C1 segment of cervical spinal cord (tissue), 14 donors: ENCODE results near the gene MAP3K21.

ENCODE experiments used
- DNase-seq, 14 donors: peaks; one replicate each; lab custom pipeline; 2025; lab: John Stamatoyannopoulos, UW

The MAP3K21 gene

DNA sequence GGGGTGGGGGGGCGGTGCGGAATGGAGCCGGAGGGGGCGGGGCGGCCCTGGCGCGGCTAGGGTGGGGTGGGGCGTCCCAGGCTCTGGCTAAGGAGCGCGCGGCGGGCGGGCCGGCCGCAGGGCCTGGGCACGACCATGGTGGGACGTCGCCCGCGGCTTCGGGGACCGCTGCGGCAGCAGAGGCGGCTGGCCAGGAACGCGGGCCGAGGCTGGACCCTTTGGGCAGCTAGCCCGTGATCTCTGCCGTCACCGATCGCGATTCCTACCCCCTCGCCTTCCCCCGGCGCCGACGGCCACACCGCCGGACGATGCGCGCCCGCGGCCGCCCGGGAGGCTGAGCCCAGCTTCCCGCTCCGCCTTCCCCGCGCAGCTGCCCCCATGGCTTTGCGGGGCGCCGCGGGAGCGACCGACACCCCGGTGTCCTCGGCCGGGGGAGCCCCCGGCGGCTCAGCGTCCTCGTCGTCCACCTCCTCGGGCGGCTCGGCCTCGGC, at the start of gene MAP3K21:
TSS of gene MAP3K21 (plus strand) at position 74 of the 491 bp plus-strand sequence. CDS start at position 379, 305 bp downstream.
- peak in 2 of 14 donors; percentile 47 to 65 for DNase-seq

DNA sequence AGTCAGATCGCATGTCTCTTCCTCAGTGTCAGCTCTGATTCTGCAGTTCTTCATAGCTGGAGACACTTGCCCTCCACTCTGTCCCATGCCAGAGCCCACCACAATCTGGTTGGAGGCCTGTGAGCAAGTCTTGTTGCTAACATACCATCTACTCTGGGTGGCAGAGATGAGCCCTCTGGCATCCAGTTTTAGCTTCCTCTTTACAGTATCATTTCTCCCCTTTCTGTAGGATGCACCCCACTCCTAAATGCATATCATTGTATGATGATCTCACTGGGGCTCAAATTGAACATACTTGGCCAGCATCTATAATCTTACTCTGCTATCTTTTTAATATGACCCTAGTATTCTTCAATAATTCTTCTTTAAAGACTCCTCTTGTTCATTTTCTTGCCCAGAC, 48.9 kb upstream of the MAP3K21 start:
- DNase-seq: no peak

DNA sequence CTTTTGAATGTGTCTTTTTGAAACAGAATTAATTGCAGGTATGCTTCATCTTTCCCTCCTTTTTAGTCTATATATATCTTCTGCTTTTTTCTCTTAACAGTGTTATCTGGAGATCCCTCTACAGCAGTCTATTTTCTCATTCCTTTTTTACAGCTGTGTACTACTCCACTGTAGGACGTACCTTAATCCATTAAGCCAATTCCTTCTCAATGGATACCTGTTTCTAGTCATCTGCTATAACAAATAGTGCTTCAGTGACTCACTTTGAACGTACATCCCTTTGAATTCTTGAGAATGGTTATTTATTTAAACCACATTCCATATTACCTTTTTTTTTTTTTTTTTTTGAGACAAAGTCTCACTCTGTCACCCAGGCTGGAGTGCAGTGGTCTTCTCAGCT, 47.6 kb upstream of the MAP3K21 start:
- DNase-seq: no peak

DNA sequence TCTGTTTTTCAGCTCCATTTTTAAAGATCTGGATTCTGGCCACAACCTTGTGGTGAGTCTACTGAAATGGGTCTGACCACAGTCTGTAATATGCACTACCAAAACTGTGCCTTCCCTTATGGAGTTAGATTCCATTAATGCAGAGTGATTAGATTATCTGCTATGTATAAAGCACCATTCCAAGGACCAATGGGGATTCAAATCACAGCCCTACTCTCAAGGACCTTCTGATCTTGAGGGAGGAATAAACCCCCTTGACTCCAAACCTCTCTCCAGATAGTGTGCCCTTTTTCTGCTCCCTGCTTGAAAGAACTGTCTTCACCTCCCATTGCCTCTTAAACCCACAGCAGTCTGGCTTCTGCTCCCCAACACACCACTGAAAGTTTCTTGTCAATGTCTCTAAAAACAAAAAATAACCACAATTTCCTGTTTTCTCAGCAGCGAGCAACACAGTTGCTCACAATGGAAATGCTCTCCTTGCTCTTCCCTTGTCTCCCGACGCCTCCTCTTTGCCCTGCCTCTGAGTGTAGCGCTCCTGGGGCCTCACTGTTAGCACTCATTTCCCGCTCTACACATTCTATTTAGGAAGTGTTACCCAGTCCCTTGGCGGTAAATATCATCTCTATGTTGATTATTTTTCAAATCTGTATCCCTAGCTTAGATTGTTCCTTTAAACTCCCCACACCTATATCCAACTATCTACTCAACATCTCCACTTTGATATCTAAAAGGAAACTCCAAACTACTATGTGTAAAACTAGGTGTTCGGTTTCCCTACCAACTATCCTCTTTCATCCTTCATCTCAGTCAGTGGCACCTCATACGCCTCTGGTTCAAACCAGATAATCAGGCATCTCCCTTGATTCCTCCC, 45.6 kb upstream of the MAP3K21 start:
- DNase-seq: no peak

DNA sequence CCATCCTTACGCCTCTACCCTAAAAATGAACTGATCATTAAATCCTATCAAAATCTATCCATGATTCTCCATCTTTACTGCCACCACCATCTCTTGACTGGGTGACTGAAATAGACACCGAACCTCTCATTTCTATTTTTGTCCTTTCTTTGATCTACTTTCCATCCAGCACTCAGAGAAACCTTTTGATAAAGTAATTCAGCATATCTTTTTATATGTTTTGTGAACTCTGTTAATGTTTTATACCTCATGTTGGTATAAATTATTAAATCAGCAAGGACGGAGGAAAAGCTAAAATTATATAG, 45.0 kb upstream of the MAP3K21 start:
- no peak for DNase-seq

DNA sequence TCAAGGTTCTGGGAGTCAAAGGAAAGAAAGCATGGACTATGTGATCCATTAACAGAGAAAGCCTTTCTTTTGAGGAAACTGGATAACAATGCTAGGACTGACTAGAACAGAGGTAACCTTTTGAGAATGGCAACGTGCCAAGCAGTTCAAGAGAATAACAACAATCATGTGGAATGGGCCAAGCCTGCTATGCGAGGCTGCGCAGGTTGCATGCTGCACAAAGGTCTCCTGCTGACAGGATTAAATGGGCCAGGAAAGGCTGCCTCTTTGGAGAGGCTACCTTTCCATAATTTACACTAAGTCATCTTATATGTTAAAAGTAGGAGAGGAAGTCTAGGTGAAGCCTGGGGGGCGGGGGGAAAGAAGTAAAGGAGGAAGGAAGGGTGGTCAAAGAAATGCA, 37.8 kb upstream of the MAP3K21 start:
- peak in 1 of 14 donors; percentile 45 for DNase-seq

DNA sequence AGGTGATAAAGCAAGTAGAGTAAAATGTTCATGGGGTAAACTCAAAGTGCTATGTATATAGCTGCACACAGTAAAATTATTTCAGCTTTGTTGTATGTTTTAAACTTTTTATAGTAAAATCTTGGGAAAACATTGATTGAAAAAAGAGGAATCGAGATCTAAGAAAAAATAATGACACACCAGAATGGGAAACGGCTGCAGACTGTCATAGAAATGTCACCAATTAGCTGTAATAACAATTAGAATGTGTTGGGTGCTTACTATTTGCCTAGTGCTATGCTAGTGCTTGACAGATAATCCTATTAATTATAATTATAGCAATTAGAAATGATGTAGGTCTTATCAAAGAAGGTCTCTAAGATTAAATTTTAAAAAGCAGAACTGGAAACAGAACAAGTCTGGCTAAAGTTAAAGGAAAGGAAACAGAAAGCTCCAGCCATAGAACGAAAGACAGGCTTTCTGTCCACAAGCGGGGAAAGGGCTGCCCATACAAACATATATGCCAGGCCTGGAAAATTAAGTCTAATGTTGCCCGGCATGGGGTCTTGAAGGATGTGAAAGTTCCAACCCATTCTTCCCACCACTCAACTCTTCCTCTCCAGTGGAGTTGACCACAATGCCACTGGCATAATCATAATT, 37.0 kb upstream of the MAP3K21 start:
- no peak for DNase-seq

DNA sequence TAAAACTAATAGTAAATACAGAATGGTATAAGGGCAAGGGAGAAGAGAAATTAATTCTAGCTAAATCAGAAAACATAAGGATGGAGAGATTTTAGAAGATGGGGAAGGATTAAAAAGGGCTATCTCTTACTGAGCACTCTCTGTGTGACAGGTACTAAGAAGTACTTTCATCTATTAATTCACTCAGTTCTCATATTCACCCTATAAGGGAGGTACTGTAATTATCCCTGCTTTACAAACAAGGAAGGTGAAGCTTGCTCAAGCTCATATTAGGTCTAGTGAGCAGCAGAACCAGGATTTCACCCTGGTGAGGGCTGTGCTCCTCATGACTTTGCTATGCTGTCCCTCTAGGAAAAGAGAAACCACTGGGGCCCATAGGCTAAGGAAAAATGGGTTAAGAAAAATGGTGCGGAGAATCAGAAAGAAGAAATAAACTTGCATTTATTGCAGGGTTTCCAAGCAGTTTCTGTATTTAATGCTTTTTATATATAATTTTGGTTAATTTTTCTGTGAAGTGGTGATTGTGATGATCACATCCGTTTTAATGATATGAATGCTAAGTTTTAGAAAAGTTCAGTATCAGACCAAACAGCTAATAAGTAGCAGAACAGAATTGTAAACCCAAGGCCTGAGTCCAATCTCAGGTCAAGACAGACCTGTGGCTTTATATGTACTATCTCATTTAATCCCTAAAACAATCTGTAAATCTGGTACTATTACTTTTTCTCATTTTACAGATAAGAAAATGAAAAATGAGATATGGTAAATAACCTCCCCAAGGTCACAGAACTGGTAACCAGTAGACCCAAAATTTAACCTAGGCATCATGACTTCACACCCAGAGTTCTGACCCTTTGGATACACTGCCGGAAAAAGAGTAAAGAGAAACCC, 33.7 kb upstream of the MAP3K21 start:
- DNase-seq: no peak

DNA sequence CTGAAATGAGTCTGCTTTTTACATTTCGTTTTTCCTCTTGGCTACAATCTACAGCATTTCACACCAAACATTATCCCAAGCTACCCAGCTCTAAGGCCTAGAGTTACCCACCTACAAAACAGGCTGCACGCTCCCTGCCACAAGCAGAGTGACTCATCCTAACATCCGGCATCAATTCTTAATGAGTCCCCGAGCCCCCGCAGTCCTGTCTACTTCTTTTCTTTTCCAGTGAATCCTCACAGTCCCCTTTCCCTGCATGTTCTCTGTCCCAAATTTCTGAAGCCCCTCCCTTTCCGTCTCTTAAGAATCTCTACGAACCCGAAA, 32.6 kb upstream of the MAP3K21 start:
- peak in 3 of 14 donors; percentile 7 to 37 (median 36) for DNase-seq

DNA sequence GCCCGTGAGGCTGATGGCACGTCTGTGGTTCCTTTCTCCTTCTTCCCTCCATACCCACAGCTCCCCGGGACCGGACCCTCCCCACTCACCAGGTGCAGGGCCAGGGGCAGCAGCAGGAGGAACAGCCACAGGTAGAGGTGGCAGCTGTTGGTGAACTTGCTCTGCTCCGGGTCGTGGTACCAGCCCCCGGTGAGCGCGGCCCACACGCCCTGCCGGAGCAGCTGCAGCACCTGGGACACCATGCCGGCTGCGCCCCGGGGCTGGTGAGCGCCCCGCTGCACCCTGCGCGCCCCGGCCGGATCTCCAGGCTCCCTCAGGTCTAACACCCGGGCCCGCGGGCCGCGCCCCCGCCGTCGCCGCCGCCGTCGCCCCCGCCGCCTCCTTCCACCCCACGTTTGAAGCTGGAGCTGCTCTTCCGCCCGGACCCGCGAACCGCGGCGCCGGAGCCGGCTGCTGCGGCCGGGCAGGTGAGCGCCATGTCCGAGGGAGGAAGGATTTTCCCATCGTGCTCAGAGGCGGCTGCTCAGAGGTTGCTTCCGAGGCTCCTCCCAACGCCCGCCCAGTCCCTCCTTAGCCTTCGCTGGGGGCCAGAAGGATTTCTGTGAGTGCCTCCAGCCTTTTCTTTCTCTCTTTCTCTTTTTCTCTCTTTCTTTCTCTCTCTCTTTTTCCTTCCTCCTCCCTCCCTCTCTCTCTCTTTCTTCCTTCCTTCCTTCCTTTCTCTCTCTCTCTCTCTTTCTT, 32.1 kb upstream of the MAP3K21 start, which contains the start of gene PCNX2:
TSS of gene PCNX2 (minus strand) at position 489 of the 738 bp plus-strand sequence. CDS start at position 242, 247 bp downstream.
- DNase-seq: peak in 5 of 14 donors; percentile 9 to 76 (median 36)

DNA sequence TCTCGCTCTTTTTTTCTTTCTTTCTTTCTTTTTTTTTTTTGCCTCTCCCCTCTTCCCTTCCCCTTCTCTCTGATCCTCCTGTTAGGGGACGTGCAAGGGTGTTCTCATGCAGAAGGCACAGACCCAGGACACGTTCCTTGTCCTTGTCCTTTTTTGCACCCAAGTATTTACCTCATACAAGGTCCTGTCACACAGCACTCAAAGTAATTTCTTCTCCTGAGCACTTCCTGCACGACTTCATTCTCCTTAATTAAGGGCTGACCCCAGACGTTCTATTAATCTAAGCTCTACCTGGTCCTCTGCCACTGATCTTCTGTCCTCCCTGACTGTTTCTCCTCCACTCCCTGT, 31.6 kb upstream of the MAP3K21 start:
- DNase-seq: no peak

DNA sequence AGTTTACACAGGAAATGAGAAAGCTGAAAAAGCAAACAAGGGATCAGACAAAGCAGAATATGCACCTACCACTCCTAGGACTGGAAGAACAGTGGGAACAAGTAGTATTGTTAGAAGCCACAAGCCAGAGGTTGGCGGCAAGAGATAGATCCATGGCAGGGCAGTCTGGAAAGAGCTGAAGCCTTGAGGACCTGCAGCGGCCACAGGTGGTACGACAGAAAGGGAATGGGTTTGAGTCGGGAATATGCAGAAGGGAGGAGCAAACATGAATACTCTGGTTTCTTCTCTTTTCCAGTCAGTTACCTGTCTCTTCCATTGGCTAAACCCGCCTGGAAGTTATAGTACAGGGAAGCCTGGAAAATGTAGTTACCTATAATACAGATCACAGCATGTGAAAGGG, 28.1 kb upstream of the MAP3K21 start:
- DNase-seq: no peak

DNA sequence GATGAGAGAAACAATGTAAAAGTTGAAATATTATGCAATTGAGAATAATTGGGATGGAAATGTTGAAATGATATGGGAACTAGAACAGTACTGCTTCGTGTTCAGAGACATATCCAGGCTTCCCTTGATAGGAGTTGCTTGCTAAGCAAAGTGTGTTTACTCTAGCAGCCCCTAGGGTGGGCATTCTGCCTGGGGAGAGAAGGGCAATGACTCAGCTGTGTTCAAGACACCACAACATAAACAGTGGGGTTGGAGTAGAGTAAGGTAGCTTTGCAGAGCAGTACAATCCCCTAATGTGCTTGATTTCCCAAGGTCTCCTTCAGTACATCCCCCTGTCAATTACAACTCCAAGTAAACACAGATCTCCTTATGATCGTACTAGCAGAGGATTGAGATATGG, 27.2 kb upstream of the MAP3K21 start:
- no peak for DNase-seq

DNA sequence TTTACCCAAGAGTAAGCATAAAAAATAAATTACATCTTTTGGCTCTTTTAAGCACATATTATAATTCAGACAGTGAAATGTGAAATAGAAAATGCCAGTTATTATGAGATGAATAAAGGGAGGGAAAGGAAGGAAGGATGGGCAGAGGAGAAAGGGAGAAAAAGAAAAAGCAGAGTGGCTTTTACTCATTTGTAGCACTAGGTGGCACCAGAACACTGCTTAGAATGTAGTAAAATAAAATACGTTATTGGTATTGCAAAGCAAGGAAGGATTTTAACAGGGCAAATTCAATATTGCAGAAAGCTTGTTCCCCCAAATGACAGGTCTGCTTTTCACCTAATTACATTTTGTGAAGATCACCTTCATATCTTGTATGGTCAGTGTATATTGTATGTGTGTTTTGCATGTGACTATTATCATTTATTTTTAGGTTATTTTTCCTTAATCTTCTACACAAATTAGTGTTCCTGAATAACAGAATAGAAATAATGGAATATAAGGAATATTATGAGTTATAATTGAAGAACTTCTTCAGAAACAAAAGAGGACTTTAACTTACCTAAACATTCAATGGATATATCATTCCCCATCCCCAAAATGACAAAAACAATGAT, 22.9 kb upstream of the MAP3K21 start:
- peak in 1 of 14 donors; percentile 28 for DNase-seq

DNA sequence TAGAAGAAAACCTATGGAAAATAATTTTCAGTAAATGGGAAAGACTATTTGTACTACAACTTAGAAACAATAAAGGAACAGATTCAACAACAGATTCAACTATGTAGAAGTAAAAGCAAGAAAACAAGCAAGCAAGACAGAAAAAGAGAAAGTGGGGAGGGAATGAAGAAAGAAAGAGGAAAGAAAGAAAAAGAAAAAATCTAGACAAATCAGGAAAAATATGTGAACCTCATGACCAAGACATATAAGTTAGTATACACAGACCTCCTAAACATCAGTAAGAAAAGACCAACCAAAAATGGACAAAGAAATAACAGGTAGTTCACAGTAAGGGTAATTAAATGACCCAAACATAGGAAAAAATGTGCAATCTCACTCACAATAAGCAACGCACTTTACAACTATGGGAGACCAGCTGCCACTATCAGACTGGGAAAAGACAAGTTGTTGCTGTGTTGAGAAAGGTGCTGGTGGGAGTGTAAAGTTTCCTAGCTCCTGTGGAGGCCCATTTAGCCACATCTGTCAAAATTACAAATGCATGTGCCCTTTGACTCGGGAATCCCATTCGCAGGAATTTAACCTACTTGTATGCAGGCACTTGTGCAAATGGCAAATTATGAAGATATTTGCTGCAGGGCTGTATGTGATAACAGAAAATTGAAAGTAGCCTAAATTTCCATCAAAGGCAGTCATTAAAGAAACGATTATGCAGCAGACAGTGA, 13.9 kb upstream of the MAP3K21 start:
- DNase-seq: no peak

DNA sequence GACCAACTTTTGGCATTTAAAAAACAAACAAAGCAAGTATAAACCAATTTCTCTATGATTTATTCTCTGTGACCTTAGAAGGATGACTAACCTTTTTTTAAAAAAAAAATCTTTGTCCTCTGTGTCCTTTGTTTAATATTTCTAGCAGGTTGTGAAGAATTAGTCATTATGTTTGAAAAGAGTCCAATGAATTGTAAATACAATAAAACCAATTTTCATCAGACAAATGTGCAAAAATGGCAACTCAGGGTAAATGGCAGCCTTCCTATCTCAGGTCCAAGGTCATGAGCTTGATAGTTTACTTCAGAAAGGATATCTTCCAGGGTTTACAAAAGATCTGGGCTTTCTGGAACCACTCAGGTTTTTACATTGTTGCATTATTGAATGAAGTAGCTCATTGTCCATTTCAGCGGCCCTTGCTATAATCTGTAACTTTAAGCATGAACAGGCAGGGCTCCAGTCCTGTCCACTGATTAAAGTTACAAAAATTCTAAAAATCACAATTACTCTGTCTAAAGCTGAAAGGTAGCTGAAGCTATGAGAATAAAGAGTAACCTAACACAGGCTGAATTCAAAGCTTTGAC, 11.7 kb upstream of the MAP3K21 start:
- DNase-seq: no peak

DNA sequence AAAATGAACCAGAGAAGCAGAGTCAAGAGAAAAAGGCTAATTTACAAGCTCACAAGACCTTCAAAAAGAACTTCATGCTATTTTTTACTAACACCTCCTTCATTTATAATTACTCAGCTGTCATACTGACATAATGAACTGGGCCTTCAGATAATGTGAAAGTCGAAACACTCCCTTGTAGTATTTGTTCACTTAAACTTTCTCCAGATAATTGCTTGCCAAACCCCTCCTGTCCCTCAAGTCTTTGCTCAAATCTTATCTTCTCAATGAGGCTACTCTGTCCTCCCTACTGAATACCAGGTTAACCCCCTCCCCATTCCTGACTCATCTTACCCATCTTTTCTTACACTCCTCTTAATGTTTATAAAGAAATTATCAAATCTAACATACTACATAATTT, 11.1 kb upstream of the MAP3K21 start:
- DNase-seq: no peak

DNA sequence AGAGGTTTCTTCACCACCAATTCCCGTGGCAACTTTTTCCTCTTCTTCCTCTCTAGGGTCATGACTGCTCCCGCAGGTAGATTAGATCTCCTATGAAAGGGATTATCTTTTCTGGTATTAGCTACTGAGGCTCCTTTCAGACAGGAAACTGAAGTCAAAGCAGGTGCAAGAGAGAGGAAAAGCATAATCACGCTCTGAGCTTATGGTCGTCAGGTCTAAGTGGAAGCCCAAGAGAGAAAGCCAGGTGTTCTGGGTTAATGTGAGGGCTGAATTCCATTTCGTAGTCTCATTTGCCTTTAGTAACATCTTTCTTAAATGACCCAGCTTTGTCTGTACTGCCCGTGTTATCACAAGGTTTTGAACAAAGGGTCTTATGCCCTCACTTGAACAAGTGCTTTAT, 8.3 kb upstream of the MAP3K21 start:
- DNase-seq: no peak

DNA sequence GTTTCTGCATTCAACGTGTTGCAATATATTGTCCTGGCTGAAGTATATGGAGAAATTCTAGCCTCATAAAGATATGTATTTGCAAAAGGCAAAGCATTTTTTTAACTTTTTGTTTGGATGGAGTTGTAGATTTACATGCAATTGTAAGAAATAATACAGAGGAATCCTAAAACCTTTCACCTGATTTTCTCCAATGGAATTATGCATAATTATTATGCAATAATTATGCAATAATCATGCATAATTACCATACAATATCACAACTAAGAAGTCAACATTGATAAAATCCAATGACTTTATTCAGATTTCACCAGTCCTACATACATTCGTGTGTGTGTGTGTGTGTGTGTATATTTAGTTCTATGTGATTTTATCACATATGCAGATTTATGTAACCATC, 7.5 kb upstream of the MAP3K21 start:
- no peak for DNase-seq

DNA sequence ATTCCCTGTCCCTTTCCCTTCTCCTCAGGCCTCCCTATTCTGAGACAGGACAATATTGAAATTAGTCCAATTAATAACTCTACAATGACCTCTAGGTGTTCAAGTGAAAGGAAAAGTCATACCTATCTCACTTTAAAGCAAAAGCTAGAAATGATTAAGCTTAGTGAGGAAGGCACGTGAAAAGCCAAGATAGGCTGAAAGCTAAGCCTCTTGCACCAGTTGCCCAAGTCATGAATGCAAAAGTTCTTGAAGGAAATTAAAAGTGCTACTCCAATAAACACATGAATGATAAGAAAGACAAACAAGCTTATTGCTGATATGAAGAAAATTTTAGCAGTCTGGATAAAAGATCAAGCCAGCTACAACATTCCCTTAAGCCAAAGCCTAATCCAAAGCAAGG, 3.8 kb upstream of the MAP3K21 start:
- no peak for DNase-seq
